Omental fat pad (tissue), 4 donors: Measurements from ENCODE around the gene F7. TPM values are rescaled to one million over a fixed set of nuclear protein-coding genes. Genes with fewer than 3 reads are reported as not detected.
"Not testable (repeated sequence)": the region's sequence is repeated elsewhere in the genome, so short reads cannot be mapped to it uniquely, and the experiment has no call there.

ENCODE experiments used
- ATAC-seq: fragments of 150-250 bp; one replicate; pipeline ENCODE4 v1.9.1; 2016; ENCODE audit warnings: mild to moderate bottlenecking, moderate library complexity; ENCODE audit not compliant: low FRiP score
- DNase-seq: peaks from one replicate; pipeline ENCODE4 v3.0.0-alpha.2; 2019; ENCODE audit warnings: low spot score
- total RNA-seq, 4 donors: library from RNA; depleted of rRNA; stranded (reverse); fragments of >200 nt; gene quantifications; one replicate each; pipeline ENCODE4 v1.1.0, GENCODE V29; 2016
- TF ChIP-seq, protein P1 (sequence below), 3 donors: fragments of 450-650 bp; IDR thresholded peaks; one replicate each; pipeline ENCODE4 v1.5.1; 2016 to 2017; ENCODE audit warnings: antibody characterized with exemption in 3 of 3, mild to moderate bottlenecking in 3 of 3, moderate library complexity in 2 of 3

Gene F7
- total RNA-seq, 4 donors from 2014 or later: 0.24 to 0.74 TPM; not detected in 2

DNA sequence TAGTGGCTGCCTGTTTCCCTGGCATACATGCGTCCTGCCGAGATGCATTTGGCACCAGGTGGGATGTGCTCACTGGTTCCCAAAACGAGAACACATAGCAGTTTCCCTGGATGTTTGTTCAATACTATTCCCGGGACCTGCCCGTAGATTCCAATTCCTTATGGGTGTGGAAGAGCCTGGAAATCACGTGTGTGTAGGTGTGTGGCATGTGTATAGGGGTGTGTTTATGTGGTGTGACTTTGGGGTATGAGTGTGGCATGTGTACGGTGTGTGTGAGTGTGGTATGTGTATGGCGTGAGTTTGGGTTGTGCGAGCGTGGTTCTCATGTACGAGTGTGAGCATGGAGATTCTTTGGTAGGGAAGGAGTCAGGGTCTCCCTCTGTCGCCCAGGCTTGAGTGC lies 2.9 kb upstream of the F7 start:
- no peak for ATAC-seq
- TF ChIP-seq, protein P1, sequence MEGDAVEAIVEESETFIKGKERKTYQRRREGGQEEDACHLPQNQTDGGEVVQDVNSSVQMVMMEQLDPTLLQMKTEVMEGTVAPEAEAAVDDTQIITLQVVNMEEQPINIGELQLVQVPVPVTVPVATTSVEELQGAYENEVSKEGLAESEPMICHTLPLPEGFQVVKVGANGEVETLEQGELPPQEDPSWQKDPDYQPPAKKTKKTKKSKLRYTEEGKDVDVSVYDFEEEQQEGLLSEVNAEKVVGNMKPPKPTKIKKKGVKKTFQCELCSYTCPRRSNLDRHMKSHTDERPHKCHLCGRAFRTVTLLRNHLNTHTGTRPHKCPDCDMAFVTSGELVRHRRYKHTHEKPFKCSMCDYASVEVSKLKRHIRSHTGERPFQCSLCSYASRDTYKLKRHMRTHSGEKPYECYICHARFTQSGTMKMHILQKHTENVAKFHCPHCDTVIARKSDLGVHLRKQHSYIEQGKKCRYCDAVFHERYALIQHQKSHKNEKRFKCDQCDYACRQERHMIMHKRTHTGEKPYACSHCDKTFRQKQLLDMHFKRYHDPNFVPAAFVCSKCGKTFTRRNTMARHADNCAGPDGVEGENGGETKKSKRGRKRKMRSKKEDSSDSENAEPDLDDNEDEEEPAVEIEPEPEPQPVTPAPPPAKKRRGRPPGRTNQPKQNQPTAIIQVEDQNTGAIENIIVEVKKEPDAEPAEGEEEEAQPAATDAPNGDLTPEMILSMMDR (IDR thresholded peaks at IDR 0.05): no peak
- no peak for DNase-seq

DNA sequence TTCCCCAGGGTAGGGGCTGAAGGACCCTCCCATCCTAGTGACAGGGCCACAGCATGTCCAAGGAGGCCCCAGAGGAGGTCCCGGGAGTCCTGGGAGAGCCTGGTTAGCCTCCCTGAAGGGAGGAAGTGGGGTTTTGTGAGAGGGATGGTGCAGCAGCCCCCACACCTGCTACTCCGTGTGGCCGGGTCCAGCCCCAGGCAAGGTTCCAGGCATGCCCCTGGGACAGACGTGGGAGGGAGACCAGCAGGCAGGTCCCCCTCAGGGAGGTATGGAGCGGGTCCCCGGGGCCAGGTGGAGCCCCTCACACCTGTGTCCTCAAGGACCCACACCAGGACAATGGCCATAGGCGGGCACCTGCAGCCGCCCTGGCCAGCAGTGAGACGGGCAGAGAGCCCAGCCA lies 1.9 kb upstream of the F7 start:
- TF ChIP-seq, protein P1 (IDR thresholded peaks at IDR 0.05): no peak
- ATAC-seq: no peak
- no peak for DNase-seq

DNA sequence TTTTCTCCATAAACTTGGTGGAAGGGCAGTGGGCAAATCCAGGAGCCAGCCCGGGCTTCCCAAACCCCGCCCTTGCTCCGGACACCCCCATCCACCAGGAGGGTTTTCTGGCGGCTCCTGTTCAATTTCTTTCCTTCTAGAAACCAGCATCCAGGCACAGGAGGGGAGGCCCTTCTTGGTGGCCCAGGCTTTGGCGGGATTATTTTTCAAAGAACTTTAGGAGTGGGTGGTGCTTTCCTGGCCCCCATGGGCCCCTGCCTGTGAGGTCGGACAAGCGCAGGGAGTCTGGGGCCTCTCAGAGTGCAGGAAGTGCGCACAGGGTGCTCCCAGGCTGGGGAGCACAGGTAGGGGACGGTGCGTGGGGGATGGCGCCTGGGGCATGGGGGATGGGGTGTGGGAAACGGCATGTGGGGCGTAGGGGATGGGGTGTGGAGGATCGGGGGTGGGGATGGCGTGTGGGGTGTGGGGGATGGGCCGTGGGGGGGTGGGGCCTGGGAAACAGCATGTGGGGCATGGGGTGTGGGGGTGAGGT lies 396 bp downstream of the F7 start:
- ATAC-seq: no peak
- TF ChIP-seq, protein P1 (IDR thresholded peaks at IDR 0.05): no peak

DNA sequence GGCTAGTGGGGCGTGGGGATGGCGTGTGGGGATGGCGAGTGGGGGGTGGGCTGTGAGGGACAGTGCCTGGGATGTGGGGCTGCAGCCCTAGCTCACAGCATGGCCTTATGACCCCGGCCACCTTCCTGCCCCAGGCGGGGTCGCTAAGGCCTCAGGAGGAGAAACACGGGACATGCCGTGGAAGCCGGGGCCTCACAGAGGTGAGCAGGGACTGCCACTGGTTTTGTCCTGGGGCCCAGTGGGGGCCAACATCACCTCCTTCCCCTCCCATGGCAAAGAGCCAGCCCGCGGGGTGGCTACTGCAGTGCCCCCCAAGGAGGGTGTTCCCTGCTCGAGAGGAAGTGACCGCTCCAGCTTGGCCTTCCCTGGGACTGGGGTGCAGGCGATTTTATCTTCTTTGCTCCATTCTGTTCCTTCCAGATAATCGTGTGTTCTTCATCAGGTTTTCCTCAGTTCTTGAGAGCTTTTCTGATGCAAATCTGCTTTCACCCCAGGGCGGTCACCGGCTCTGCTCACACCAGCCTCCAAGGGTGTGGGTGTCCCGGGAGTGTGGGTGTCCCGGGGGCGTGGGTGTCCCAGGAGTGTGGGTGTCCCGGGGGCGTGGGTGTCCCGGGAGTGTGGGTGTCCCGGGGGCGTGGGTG lies 1.2 kb downstream of the F7 start:
- DNase-seq: no peak
- TF ChIP-seq, protein P1 (IDR thresholded peaks at IDR 0.05): no peak
- ATAC-seq: no peak

More for the DNA sequence above, 396 bp downstream of the F7 start:
- DNase-seq: no peak

DNA sequence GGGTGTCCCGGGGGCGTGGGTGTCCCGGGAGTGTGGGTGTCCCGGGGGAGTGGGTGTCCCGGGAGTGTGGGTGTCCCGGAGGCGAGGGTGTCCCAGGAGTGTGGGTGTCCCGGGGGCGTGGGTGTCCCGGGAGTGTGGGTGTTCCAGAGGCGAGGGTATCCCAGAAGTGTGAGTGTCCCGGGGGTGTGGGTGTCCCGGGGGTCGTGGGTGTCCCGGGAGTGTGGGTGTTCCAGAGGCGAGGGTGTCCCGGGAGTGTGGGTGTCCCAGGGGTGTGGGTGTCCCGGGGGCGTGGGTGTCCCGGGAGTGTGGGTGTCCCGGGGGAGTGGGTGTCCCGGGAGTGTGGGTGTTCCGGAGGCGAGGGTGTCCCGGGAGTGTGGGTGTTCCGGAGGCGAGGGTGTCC lies 2.9 kb downstream of the F7 start:
- not testable (repeated sequence) for DNase-seq

DNA sequence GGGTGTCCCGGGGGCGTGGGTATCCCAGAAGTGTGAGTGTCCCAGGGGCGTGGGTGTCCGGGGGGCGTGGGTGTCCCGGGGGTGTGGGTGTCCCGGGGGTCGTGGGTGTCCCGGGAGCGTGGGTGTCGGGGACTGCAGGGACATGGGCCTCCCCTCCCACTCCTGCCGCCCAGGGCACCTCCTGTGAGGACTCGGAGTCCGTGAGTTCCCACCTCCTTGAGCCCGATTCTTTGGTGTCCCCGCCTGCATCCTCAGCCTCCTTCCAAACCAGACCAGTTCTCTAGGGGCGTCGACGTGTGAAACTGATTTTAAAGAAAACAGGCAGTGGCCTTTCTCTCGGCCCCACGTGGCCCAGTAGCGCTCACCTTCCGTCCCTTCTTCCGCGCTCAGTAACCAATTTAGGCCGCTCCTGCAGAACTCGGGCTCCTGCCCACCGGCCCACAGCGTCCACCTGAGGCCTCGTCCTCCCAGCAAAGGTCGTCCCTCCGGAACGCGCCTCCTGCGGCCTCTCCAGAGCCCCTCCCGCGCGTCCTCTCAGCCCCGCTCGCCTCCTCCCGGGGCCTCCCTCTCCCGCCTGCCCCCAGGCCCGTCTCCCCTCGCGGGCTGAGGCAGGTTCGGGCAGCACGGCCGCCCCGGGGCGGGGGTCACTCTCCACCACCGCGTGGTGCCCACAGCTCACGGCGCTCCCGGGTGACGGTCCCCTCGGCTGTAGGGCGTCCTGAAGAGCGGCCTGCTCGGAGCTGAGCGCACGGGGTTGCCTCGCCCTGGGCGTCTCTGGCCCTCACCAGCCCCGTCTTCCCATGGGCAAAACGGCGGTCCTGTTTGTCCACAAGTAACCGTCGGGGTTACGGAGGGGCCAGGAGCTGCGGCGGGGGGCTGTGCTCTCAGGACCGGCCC lies 3.8 kb downstream of the F7 start:
- DNase-seq (no peak), ATAC-seq (peak; percentile 17)
- TF ChIP-seq, protein P1 (IDR thresholded peaks at IDR 0.05): no peak

More for the DNA sequence above, 2.9 kb downstream of the F7 start:
- not testable (repeated sequence) for ATAC-seq

DNA sequence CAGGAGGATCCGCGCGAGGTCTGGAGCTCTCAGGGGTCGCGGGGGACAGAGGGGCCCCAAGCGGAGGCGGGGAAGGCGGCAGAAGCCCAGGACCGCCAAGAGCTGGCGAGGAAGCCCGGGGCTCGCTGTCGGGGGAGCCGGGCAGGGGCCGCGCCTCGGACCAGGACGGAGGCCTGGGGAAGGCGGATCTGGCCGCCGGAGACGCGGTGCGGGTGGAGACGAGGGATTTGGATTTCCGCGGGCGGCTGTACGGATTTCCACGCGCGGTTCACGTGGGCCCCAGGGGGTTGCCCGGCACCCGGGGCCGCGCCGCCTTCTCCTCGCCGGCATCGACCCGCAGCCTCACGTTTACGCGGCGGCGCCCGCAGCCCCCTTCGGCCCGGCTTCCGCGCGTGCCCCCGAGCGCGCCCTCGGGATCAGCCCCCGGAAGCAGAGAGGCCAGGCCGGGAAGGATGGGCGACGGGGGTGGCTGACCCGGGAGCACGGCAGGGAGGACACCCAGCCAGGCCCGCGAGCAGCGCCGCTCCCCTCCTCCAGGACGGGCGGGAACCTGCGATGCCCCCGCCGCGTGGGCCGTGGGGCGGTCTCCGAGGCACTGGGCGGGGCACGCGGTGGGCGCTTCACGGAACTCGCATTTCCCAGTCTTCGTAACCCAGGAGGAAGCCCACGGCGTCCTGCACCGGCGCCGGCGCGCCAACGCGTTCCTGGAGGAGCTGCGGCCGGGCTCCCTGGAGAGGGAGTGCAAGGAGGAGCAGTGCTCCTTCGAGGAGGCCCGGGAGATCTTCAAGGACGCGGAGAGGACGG lies 4.7 kb downstream of the F7 start:
- ATAC-seq: peak; percentile 74
- TF ChIP-seq, protein P1 (IDR thresholded peaks at IDR 0.05): no peak
- DNase-seq: no peak
